IgD-negative memory B cell (primary cell): ENCODE data around the gene RFPL1. TPM values are rescaled to one million over a fixed set of nuclear protein-coding genes. Genes with fewer than 3 reads are reported as not detected.
A peak's percentile ranks its signal among the peaks of the same experiment; 100 is the strongest.
"Not testable (repeated sequence)": the region's sequence is repeated elsewhere in the genome, so short reads cannot be mapped to it uniquely, and the experiment has no call there.

ENCODE experiments used
- H3K27ac Mint-ChIP-seq, 3 donors: one replicate each; pipeline ENCODE4 v1.8.0; 2020 to 2022; ENCODE audit warnings: mild to moderate bottlenecking in 3 of 3, mixed read lengths in 3 of 3, moderate library complexity in 1 of 3
- H3K27me3 Mint-ChIP-seq: one replicate; pipeline ENCODE4 v1.8.0; 2021; ENCODE audit warnings: mixed read lengths
- H3K36me3 Mint-ChIP-seq: one replicate; pipeline ENCODE4 v1.8.0; 2020; ENCODE audit warnings: mild to moderate bottlenecking, mixed read lengths
- H3K4me1 Mint-ChIP-seq, 3 donors: one replicate each; pipeline ENCODE4 v1.8.0; 2020 to 2022; ENCODE audit warnings: mixed read lengths in 3 of 3, mild to moderate bottlenecking in 1 of 3
- H3K4me3 Mint-ChIP-seq, 4 donors: one replicate each; pipeline ENCODE4 v1.8.0; 2020 to 2022; ENCODE audit warnings: mild to moderate bottlenecking in 4 of 4, mixed read lengths in 4 of 4, moderate library complexity in 3 of 4
- H3K9me3 Mint-ChIP-seq, 3 donors: one replicate each; pipeline ENCODE4 v1.8.0; 2020 to 2021; ENCODE audit warnings: mixed read lengths in 3 of 3, mild to moderate bottlenecking in 1 of 3
- polyA plus RNA-seq: library from polyadenylated mRNA; unstranded; fragments of 300-500 nt; fragmentation: Illumina TruSeq; gene quantifications from one replicate; pipeline ENCODE4 v1.2.3, GENCODE V29; 2021

Gene RFPL1
- polyA plus RNA-seq, result not detected

- not testable (repeated sequence) for H3K27me3 Mint-ChIP-seq, H3K4me1 Mint-ChIP-seq, H3K36me3 Mint-ChIP-seq, H3K27ac Mint-ChIP-seq, H3K9me3 Mint-ChIP-seq
- peak within 1 kb of the TSS in 2 of 4 donors; percentile 17 to 25 for H3K4me3 Mint-ChIP-seq
Observed at GRCh38 chr22:29438283-29438682, at the start of gene RFPL1. Gene RFPL1, plus strand, starts transcription at chr22:29438583.

- Mint-ChIP-seq H3K9me3 (no peaks in the 10 kb centered on the region), H3K27me3 (no peaks in the 10 kb centered on the region), H3K27ac (peak overlapping the region; percentile 92 to 98 (median 97)), H3K4me3 (peak overlapping the region; percentile 84 to 98 (median 96)), H3K4me1 (peaks cover 27 to 37% (median 31%) of the 10 kb centered on the region in 3 donors), H3K36me3 (peaks cover 3% of the 10 kb centered on the region)
Observed at GRCh38 chr22:29388759-29389090, 49.7 kb upstream of the RFPL1 start.

GRCh38 chr22:29390270-29390669, 48.1 kb upstream of the RFPL1 start:
- Mint-ChIP-seq H3K4me1 (peaks cover 28 to 33% (median 29%) of the 10 kb centered on the region in 3 donors), H3K27ac (no peak overlapping the region), H3K36me3 (peaks cover 2% of the 10 kb centered on the region), H3K9me3 (no peaks in the 10 kb centered on the region), H3K27me3 (no peaks in the 10 kb centered on the region), H3K4me3 (no peak overlapping the region)

- Mint-ChIP-seq H3K4me3 (peak overlapping the region in 1 of 4 donors; percentile 57), H3K4me1 (peaks cover 17 to 21% (median 20%) of the 10 kb centered on the region in 3 donors), H3K27me3 (no peaks in the 10 kb centered on the region), H3K36me3 (peaks cover 2% of the 10 kb centered on the region), H3K9me3 (no peaks in the 10 kb centered on the region), H3K27ac (peak overlapping the region in 1 of 3 donors; percentile 35)
Observed at GRCh38 chr22:29391546-29391945, 46.8 kb upstream of the RFPL1 start.

DNA sequence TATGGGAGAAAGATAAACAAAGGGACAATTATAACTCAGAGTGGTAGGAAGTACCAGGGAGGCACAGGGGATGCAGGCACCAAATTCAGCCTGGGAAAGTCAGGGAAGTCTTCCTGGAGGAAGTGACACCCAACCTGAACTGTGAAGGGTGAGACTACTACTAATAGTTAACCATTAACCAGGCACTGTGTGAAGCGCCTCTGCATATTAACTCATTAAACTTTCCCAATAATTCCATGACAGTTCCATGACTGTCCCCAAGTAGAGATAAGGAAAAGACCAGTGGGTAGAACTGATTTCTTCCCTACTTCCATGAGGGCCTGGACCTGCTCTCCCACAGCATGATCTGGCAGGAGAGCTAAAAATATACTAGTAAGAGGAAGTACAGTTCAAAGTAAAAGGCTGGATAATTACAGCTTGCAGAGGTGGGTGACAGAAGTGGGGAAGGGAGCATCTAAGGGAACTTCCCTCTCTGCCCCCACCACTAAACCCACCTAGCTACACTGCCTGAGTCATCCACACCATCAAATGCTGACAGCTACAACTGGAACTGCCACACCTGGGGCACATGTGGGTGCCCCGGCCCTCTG, 45.3 kb upstream of the RFPL1 start:
- Mint-ChIP-seq H3K36me3 (no peaks in the 10 kb centered on the region), H3K27ac (no peak overlapping the region), H3K4me3 (peak overlapping the region in 1 of 4 donors; percentile 24), H3K9me3 (no peaks in the 10 kb centered on the region), H3K27me3 (no peaks in the 10 kb centered on the region), H3K4me1 (peaks cover 6 to 10% (median 10%) of the 10 kb centered on the region in 3 donors)

GRCh38 chr22:29394931-29395581, 43.3 kb upstream of the RFPL1 start:
- Mint-ChIP-seq H3K4me3 (peak overlapping the region in 1 of 4 donors; percentile 24), H3K9me3 (no peaks in the 10 kb centered on the region), H3K27ac (no peak overlapping the region), H3K4me1 (peaks cover 3 to 8% (median 6%) of the 10 kb centered on the region in 3 donors), H3K27me3 (no peaks in the 10 kb centered on the region), H3K36me3 (no peaks in the 10 kb centered on the region)

GRCh38 chr22:29396126-29396525, 42.3 kb upstream of the RFPL1 start:
- Mint-ChIP-seq H3K4me3 (peak overlapping the region in 1 of 4 donors; percentile 30), H3K9me3 (no peaks in the 10 kb centered on the region), H3K4me1 (peaks cover 3 to 8% (median 6%) of the 10 kb centered on the region in 3 donors), H3K36me3 (no peaks in the 10 kb centered on the region), H3K27me3 (peaks cover 5% of the 10 kb centered on the region), H3K27ac (no peak overlapping the region)

DNA sequence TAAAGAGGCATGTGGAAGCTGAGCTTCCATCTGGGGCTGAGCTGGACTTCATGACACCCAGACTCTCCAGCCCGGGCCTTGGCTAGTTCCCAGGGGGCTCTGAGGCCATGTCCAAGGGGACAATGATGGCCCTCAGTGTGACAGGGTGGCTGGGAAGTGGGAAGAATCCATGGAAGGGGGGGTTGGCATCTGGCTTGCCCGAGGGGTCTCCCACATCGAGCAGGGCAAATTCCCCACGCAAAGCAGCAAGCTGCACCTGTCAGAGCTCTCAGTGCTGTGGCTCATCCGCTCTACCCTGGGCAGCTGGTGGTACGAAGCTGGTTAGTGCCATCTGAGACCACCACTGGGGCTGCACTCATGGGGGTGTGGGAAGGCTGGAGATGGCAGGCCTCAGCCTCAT, 40.6 kb upstream of the RFPL1 start:
- Mint-ChIP-seq H3K4me3 (no peak overlapping the region), H3K4me1 (peaks cover 3 to 6% (median 6%) of the 10 kb centered on the region in 3 donors), H3K27ac (peak overlapping the region in 1 of 3 donors; percentile 43), H3K36me3 (no peaks in the 10 kb centered on the region), H3K27me3 (peaks cover 6% of the 10 kb centered on the region), H3K9me3 (no peaks in the 10 kb centered on the region)

- Mint-ChIP-seq H3K4me1 (no peaks in the 10 kb centered on the region), H3K4me3 (no peak overlapping the region)
Observed at GRCh38 chr22:29400576-29400975, 37.8 kb upstream of the RFPL1 start.

DNA sequence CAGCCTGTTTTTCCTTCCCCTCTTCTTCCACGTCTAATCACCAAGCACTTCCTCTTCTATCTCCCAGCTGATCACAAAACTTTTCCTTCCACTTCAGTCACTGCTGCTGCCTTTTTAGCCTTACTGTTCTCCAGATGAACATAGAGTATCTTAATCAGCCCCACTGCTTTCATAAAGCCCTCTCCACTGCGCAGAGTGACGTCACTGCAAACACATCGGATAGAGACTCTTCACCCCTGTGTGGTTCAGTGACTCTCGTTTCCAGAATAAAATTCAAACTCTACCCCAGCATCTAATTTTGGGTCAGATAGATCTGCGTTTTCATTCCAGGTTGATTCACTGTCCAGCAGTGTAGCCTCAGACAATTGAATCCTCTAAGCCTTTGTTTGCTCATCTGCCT, 36.8 kb upstream of the RFPL1 start:
- H3K4me3 Mint-ChIP-seq, H3K27me3 Mint-ChIP-seq, H3K36me3 Mint-ChIP-seq, H3K27ac Mint-ChIP-seq, H3K4me1 Mint-ChIP-seq, H3K9me3 Mint-ChIP-seq: not testable (repeated sequence)

More at GRCh38 chr22:29400576-29400975, 37.8 kb upstream of the RFPL1 start:
- Mint-ChIP-seq H3K27me3 (peaks cover 9% of the 10 kb centered on the region), H3K27ac (no peak overlapping the region), H3K36me3 (no peaks in the 10 kb centered on the region), H3K9me3 (no peaks in the 10 kb centered on the region)

- Mint-ChIP-seq H3K4me3 (peak overlapping the region in 1 of 4 donors; percentile 13), H3K36me3 (no peaks in the 10 kb centered on the region), H3K9me3 (no peaks in the 10 kb centered on the region), H3K27me3 (peaks cover 4% of the 10 kb centered on the region), H3K4me1 (peaks cover 14 to 26% (median 17%) of the 10 kb centered on the region in 3 donors), H3K27ac (peak overlapping the region in 1 of 3 donors; percentile 8)
Observed at GRCh38 chr22:29408940-29409339, 29.4 kb upstream of the RFPL1 start.

- Mint-ChIP-seq H3K4me3 (peak overlapping the region; percentile 27 to 91 (median 58)), H3K4me1 (peaks cover 27 to 38% (median 28%) of the 10 kb centered on the region in 3 donors), H3K27ac (peak overlapping the region; percentile 7 to 92 (median 43))
- not testable (repeated sequence) for H3K36me3 Mint-ChIP-seq, H3K27me3 Mint-ChIP-seq, H3K9me3 Mint-ChIP-seq
Observed at GRCh38 chr22:29411569-29412211, 26.7 kb upstream of the RFPL1 start.

GRCh38 chr22:29412772-29413171, 25.6 kb upstream of the RFPL1 start:
- H3K9me3 Mint-ChIP-seq, H3K36me3 Mint-ChIP-seq, H3K27me3 Mint-ChIP-seq, H3K27ac Mint-ChIP-seq: not testable (repeated sequence)
- Mint-ChIP-seq H3K4me3 (peak overlapping the region in 1 of 4 donors; percentile 16), H3K4me1 (peaks cover 28 to 40% (median 28%) of the 10 kb centered on the region in 3 donors)

DNA sequence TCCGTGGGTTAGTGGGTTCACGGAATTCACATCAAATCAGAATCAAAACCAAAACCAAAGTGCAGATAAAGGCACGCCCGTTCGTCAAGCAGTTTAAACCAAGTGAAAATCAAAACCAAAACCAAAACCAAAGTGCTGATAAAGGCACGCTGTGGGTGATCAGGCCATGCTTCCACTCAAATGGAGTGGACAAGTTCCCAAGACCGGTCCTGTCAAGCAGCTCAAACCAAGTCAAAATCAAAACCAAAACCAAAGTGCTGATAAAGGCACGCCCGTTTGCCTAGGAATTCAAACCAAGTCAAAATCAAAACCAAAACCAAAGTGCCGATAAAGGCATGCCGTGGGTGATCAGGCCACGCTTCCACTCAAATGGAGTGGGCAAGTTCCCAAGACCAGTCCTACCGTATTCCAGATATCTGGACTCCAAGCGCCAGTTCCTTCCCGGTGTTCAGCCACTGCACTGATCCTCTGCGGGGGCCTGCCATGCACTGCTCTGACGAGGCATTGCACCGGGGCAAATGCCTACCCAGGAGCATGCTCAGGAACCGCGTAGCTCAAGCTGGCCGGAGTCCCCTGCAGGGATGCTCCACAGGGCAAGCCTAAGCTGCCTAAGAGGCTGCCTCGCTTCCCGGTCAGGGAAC, 23.3 kb upstream of the RFPL1 start:
- peaks cover 22 to 34% (median 25%) of the 10 kb centered on the region in 3 donors for H3K4me1 Mint-ChIP-seq
- not testable (repeated sequence) for H3K9me3 Mint-ChIP-seq, H3K27me3 Mint-ChIP-seq, H3K36me3 Mint-ChIP-seq
- H3K4me3 Mint-ChIP-seq, result peak overlapping the region; percentile 76 to 96 (median 92)
- peak overlapping the region; percentile 55 to 96 (median 71) for H3K27ac Mint-ChIP-seq

DNA sequence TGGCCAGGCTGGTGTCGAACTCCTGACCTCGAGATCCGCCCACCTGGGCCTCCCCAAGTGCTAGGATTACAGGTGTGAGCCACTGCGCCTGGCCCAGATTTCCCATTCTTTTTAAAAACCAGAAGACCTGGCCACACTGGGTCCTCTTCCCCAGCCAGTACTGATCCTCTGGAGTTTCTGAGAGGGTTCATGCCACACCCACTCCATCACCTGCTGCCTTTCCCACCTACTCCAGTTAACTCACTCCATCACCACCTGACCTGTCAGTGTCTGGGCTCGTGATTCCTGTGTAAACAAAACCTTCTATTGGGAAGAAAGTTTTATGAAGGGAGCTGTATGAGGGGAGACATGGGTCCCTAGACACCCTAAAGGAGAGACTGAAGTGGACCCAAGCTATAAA, 19.7 kb upstream of the RFPL1 start:
- H3K9me3 Mint-ChIP-seq, H3K36me3 Mint-ChIP-seq, H3K27me3 Mint-ChIP-seq, H3K27ac Mint-ChIP-seq: not testable (repeated sequence)
- Mint-ChIP-seq H3K4me3 (peak overlapping the region in 1 of 4 donors; percentile 58), H3K4me1 (peaks cover 21 to 23% (median 23%) of the 10 kb centered on the region in 3 donors)
